AG09309 (cell line): ENCODE results near the gene KCNF1.

Source experiments
- DNase-seq: peaks from one replicate; pipeline ENCODE4 v3.0.0-alpha.2; 2010; ENCODE audit warnings: low read depth
- H3K4me3 ChIP-seq: 2 replicates; pipeline ENCODE4 v1.5.1; 2011; ENCODE audit warnings: mild to moderate bottlenecking, low read depth, low read length, moderate library complexity; ENCODE audit not compliant: control insufficient read depth
- TF ChIP-seq, protein P1 (sequence below): IDR thresholded peaks from 2 replicates; pipeline ENCODE4 v1.5.1; 2011; ENCODE audit warnings: mild to moderate bottlenecking, low read depth, low read length, inconsistent platforms; ENCODE audit not compliant: insufficient read depth, control insufficient read depth; ENCODE audit errors: missing control alignments

The KCNF1 gene

DNA sequence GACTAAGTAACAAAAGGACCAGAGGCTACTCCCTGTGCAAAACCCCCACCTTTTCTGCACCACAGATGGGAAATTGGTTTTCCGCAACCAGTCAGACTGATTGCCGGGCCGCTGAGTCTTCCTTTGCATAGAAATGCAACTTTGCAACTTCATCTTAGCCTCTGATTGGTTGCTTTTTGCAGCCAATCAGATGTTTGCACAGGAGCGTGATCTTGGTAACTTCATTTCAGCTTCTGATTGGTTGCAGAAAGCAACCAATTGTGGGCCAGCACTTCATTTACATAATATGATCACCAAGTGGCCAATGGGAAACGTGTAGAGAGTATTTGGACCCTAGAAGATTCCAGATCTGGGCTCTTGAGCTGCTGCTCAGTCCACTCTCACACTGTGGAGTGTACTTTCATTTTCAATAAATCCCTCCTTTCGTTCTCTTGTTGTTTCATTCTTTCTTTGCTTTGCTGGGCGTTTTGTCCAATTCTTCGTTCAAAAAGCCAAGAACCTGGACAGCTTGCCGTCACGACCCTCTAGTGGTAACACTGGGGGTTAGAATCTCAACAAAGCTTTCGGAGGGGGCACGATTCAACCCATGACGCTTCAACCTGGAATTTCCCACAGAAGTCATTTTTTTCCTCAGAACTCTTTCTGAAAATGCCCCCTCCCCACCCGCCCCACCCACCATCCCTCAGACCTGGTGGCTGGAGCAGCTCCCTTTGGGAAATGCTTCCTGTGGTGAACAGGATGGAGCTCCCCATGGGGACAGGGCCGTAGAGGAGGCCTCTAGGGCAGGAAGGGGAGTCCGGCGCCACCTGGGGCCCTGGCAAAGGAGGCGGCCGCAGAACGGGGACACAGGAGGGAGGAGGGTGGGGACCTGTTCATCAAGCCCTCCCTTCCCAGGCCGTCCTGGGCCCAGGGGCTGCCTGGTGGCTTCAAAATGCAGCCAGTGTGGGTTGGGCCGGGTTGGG is 31.8 kb upstream of the KCNF1 start:
- TF ChIP-seq, protein P1, sequence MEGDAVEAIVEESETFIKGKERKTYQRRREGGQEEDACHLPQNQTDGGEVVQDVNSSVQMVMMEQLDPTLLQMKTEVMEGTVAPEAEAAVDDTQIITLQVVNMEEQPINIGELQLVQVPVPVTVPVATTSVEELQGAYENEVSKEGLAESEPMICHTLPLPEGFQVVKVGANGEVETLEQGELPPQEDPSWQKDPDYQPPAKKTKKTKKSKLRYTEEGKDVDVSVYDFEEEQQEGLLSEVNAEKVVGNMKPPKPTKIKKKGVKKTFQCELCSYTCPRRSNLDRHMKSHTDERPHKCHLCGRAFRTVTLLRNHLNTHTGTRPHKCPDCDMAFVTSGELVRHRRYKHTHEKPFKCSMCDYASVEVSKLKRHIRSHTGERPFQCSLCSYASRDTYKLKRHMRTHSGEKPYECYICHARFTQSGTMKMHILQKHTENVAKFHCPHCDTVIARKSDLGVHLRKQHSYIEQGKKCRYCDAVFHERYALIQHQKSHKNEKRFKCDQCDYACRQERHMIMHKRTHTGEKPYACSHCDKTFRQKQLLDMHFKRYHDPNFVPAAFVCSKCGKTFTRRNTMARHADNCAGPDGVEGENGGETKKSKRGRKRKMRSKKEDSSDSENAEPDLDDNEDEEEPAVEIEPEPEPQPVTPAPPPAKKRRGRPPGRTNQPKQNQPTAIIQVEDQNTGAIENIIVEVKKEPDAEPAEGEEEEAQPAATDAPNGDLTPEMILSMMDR: no peak
- H3K4me3 ChIP-seq: no peak overlapping the region
- DNase-seq: no peak

DNA sequence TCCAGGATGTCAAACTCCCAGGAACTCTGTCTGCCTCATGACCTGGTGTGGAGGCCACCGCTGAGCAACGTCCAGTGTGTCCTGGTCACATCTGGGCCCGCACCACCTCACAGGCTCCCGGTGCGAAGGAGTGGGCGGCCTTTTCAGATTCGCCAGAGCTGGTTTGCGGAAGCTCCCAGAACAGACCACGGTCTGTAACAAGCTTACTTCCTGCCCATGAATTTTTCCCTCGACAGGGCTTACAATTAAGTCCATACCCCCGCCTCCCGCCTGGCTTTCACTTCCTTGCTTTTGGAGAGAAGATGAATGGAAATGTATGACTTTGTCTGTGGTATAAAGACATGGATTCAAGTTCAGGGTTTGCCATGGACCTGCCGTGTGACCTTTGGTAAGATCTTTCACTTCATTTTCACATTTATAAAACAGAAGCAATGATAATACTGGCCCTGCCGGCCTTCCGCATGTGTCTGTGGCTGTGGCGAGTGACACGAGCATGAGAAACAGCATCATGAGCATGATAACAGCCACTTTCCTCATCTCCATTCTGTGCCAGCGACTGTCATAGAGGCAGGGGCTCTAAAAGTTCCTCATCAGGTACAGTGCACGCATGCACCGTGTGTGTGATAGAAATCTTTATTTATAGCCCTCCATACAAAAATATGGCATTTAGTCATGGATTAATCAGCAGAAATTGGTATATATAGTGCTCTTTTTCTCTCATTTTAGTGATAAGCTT is 31.0 kb upstream of the KCNF1 start:
- DNase-seq: no peak

DNA sequence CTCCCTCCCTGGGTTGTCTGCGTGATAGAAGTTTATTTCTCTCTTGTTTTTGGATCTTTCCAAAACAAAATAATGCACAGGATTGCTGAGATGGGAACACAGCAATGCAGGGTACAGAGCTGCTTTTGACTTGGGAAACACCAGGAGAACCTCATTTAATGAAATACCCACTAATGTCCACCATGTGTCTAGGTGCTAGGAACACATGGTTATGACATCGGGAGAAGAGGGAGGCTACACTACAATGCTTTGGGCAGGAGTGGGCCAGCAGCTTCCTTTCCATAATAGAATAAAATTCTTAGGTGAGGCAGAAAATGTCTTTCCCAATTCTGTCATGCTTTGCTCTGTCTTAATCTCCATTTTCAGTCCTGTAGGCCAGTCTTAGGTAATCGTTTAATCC is 29.2 kb upstream of the KCNF1 start:
- H3K4me3 ChIP-seq: no peak overlapping the region
- TF ChIP-seq, protein P1: no peak
- DNase-seq: no peak

More for the DNA sequence above, 31.0 kb upstream of the KCNF1 start:
- no peak overlapping the region for H3K4me3 ChIP-seq
- TF ChIP-seq, protein P1: no peak

DNA sequence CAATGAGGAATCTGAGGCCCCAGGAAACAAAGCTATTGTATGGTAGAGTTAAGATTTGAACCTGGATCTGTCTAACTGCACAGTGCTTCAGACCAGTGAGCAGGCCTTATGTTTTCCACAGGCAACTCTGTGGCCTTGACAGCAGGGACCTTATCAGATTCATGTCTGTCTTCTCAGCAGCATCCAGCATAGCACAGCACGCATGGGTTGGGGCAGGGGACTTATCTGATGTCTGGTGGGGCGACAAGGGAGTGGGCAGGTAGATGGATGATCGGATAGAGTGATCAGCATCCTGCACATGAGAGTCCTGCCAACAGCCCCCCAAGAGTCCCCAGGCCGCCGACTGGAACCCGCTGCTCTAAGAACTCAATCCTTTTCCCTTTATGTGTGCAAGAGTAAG is 28.7 kb upstream of the KCNF1 start:
- no peak overlapping the region for H3K4me3 ChIP-seq
- TF ChIP-seq, protein P1: no peak
- DNase-seq: no peak

DNA sequence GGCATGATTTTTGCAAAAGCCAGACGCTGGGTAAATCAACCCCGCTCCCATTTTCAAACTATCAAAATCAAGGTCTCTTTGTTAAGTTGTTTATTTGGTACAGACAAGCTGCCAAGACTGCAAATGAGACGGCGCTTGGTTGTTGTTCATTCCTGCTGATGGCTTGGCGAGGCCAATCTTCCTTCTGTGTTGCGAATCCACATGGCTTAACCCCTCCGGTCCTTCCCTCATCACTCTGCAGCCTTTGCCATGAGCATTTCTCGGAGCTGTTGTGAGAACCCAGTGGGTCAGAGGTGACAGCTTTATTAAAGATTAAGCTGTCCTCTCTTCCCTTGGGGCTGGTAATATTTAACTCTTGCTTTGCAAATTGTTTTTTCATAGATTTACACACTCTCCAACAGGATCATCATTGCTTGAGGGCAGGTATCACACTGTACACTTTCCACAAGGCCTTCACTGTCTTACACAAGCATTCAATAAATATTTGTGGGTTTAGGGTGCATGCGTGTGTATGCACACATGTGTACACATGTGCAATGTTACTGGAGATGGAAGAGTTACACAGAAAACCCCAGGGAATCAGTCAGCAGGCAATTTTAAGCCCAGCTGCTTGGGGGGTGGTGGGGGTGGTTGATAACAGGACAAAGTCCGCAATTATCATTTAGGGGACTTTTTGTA is 27.8 kb upstream of the KCNF1 start:
- TF ChIP-seq, protein P1: no peak
- DNase-seq: no peak
- H3K4me3 ChIP-seq: no peak overlapping the region

DNA sequence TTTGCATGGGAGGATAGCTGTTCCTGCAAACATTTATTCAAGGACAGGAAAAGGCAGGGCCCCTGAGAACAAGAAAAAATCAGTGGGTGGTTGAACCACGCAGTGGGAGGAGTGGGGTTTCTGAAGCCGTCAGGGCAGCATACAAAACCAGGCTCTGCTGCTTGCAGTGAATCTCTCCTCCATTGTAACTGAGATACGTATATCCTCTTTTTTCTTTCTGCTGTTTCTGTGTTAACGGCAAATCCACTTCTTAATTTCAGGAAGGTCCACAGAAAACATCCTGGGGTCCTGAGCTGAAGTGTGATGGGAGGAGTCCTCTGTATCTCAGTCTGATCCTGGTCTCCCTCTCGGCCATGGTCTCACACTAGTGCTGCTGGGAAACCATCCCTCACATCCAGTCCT is 27.2 kb upstream of the KCNF1 start:
- no peak for DNase-seq
- H3K4me3 ChIP-seq: no peak overlapping the region
- TF ChIP-seq, protein P1: no peak
